ENCODE data around the gene GRIN3A. TPM values are rescaled to one million over a fixed set of nuclear protein-coding genes. Genes with fewer than 3 reads are reported as not detected.

Gene GRIN3A
- total and polyA plus RNA-seq, 11 donors = 0.06 to 1.4 (median 0.21) TPM

DNA sequence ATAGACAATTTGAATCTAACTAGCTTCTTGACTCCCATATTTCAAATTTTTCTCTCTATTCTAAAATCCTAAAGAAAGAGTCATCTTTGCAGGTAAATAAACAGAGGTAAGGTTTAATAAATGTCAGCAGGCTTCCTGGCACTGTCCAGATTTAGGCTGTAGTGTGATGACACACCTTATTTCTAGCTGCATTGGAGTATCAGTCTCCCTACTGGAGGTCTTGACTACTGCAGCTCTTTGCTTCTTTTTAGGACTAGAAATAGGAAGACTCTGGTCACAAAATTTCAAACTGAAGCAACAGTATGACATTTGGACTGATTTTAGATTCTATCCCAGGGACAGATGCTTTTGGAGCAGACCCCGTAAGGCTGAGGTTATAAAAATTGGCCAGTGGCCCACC lies 103.0 kb downstream of the GRIN3A start:
- intact Hi-C loops (cut with DNase I) = no loop called here
- Histone ChIP-seq H3K27ac (no peak overlapping the region), H3K27me3 (no peaks in the 10 kb centered on the region), H3K4me3 (no peak overlapping the region), H3K4me1 (no peaks in the 10 kb centered on the region), H3K36me3 (no peaks in the 10 kb centered on the region), H3K9me3 (no peaks in the 10 kb centered on the region)
- no peak for TF ChIP-seq POLR2A (IDR thresholded peaks at IDR 0.05)
- no peak for TF ChIP-seq CTCF (IDR thresholded peaks at IDR 0.05)
- ATAC-seq = no peak
- WGBS, 4 donors = 72 to 90% (median 85%) methylated on average over 1 of the region's 1 CpG
- no peak for DNase-seq

- no peaks in the 10 kb centered on the region for H3K4me1 ChIP-seq
- H3K4me3 ChIP-seq = no peak overlapping the region
- H3K27me3 ChIP-seq = no peaks in the 10 kb centered on the region
- H3K36me3 ChIP-seq = no peaks in the 10 kb centered on the region
- TF ChIP-seq POLR2A (IDR thresholded peaks at IDR 0.05) = no peak
- H3K27ac ChIP-seq = no peak overlapping the region
- ATAC-seq (no peak), DNase-seq (no peak)
- intact Hi-C loops (cut with DNase I) = no loop called here
- H3K9me3 ChIP-seq = no peaks in the 10 kb centered on the region
- WGBS, 4 donors = 73 to 81% (median 75%) methylated on average over 4 of the region's 4 CpGs
These were observed 103.6 kb downstream of the GRIN3A start for GRCh38 chr9:101634741-101635409.

- WGBS, 4 donors = 86 to 92% (median 90%) methylated on average over 1 of the region's 1 CpG
- DNase-seq = no peak
- intact Hi-C loops (cut with DNase I) = no loop called here
- Histone ChIP-seq H3K27me3 (no peaks in the 10 kb centered on the region), H3K36me3 (no peaks in the 10 kb centered on the region), H3K4me3 (no peak overlapping the region), H3K9me3 (no peaks in the 10 kb centered on the region), H3K4me1 (no peaks in the 10 kb centered on the region), H3K27ac (no peak overlapping the region)
- ATAC-seq = no peak
- TF ChIP-seq POLR2A (IDR thresholded peaks at IDR 0.05) (no peak), CTCF (IDR thresholded peaks at IDR 0.05) (no peak)
These were observed 105.8 kb downstream of the GRIN3A start for GRCh38 chr9:101632611-101633010.

- intact Hi-C loops (cut with DNase I) = no loop called here
- DNase-seq = no peak
- no peak overlapping the region for H3K27ac ChIP-seq
- WGBS, 4 donors = 25 to 27% (median 26%) methylated on average over 2 of the region's 2 CpGs
- no peaks in the 10 kb centered on the region for H3K27me3 ChIP-seq
- no peak for ATAC-seq
- TF ChIP-seq POLR2A (IDR thresholded peaks at IDR 0.05) (no peak), CTCF (IDR thresholded peaks at IDR 0.05) (no peak)
- H3K36me3 ChIP-seq = no peaks in the 10 kb centered on the region
- no peaks in the 10 kb centered on the region for H3K4me1 ChIP-seq
- no peaks in the 10 kb centered on the region for H3K9me3 ChIP-seq
- H3K4me3 ChIP-seq = no peak overlapping the region
These were observed 106.6 kb downstream of the GRIN3A start for GRCh38 chr9:101631892-101632291.

- intact Hi-C loops (cut with DNase I) = no loop called here
- ATAC-seq = no peak
- Histone ChIP-seq H3K27me3 (no peaks in the 10 kb centered on the region), H3K4me1 (no peaks in the 10 kb centered on the region), H3K4me3 (no peak overlapping the region), H3K36me3 (no peaks in the 10 kb centered on the region), H3K27ac (no peak overlapping the region), H3K9me3 (no peaks in the 10 kb centered on the region)
- 70 to 82% (median 76%) methylated on average over 5 of the region's 5 CpGs for WGBS, 4 donors
- no peak for TF ChIP-seq CTCF (IDR thresholded peaks at IDR 0.05)
- TF ChIP-seq POLR2A (IDR thresholded peaks at IDR 0.05) = no peak
- no peak for DNase-seq
These were observed 108.8 kb downstream of the GRIN3A start for GRCh38 chr9:101629636-101630035.

Data from heart left ventricle (tissue), 16 donors.